Pancreas (tissue), 10 donors: ENCODE measurements around the gene IFT88. TPM values are rescaled to one million over a fixed set of nuclear protein-coding genes. Genes with fewer than 3 reads are reported as not detected.

Experiments
- ATAC-seq, 4 donors: fragments of 200-7000 bp; cut with Tn5 transposase; one replicate each; pipeline versions ENCODE4 v1.8.0 to v1.9.1; 2020; ENCODE audit warnings: mild to moderate bottlenecking in 4 of 4, moderate library complexity in 4 of 4
- DNase-seq, 6 donors: peaks; one replicate each; pipeline ENCODE4 v3.0.0-alpha.2; 2020
- FAIRE-seq: peaks from 2 replicates; lab custom pipeline; 2012; peaks lifted over from hg19 to GRCh38; lab: Jason Lieb, UNC
- H3K27ac ChIP-seq, 4 donors: fragments of 200-600 bp; sonication (generic); 1 replicate in 3 of 4; 2 replicates in 1 of 4; pipeline versions ENCODE4 v1.5.0 to v1.8.0; 2020
- H3K27me3 ChIP-seq, 4 donors: fragments of 200-600 bp; one replicate each; pipeline ENCODE4 v1.8.0; 2021
- H3K36me3 ChIP-seq, 3 donors: fragments of 200-600 bp; sonication (generic) in 1 of 3; one replicate each; pipeline versions ENCODE4 v1.5.0 to v1.8.0; 2020 to 2021
- H3K4me1 ChIP-seq, 3 donors: fragments of 200-600 bp; one replicate each; pipeline ENCODE4 v1.8.0; 2021
- H3K4me3 ChIP-seq, 4 donors: fragments of 200-600 bp; sonication (generic) in 2 of 4; one replicate each; pipeline versions ENCODE4 v1.5.0 to v1.8.0; 2020 to 2021
- H3K9me3 ChIP-seq, 4 donors: fragments of 200-600 bp; one replicate each; pipeline ENCODE4 v1.8.0; 2021
- CTCF ChIP-seq, 4 donors: fragments of 200-600 bp; sonication (generic) in 3 of 4; IDR thresholded peaks; one replicate each; pipeline versions ENCODE4 v1.5.0 to v1.8.0; 2021; ENCODE audit warnings: antibody characterized with exemption in 4 of 4
- WGBS, 2 donors: extraction: QIAGEN DNeasy Blood & Tissue Kit; methylation state at CpG; one replicate each; pipeline ENCODE4 v1.1.7; 2013; 5-methylcytosine and 5-hydroxymethylcytosine counted together
- intact Hi-C, 3 donors: fragments of 100-400 bp; cut with DNase I; formaldehyde crosslinking; loops; one replicate each; pipeline versions ENCODE4 v1.11.1 to v1.14.2; 2022
- polyA plus RNA-seq, 2 donors: library from polyadenylated mRNA; stranded (reverse); fragments of 200-250 nt; gene quantifications; one replicate each; pipeline ENCODE4 v1.2.3, GENCODE V29; 2013
- total RNA-seq, 6 donors: library from RNA; stranded (reverse); fragmentation: NEBNext Ultra II Directional in 4 of 6; extraction: Animal tissue kit (Norgen Biotek cat#: 25700) in 4 of 6; gene quantifications; one replicate each; pipeline versions ENCODE4 v1.2.1 to v1.2.4, GENCODE V29; 2021 to 2023
- donor health status: healthy with polysubstance abuse.
- donor health status: DM: no; HTN: no; CAD: no; lungs with moderate emphysema.
- donor health status: DM: no; HTN: no; CAD: no.
- donor health status: control.
- donor health status: control.
- donor health status: Bipolar disorder and iron deficiency.
- donor health status: DM: yes; HTN: yes; CAD: no.
- donor health status: DM: no; HTN: no; CAD: no.
- donor health status: DM: no; HTN: no; CAD: no.
- donor health status: DM: yes; HTN: yes; CAD: no.

Gene IFT88
- total and polyA plus RNA-seq, 8 donors, result 4.7 to 16.0 (median 7.0) TPM

- intact Hi-C loops, result no loop called here
- Histone ChIP-seq H3K4me3 (peak overlapping the region; percentile 53 to 72 (median 58)), H3K9me3 (no peaks in the 10 kb centered on the region), H3K27me3 (no peaks in the 10 kb centered on the region), H3K27ac (no peak overlapping the region), H3K36me3 (no peaks in the 10 kb centered on the region), H3K4me1 (peaks cover 0 to 9% (median 9%) of the 10 kb centered on the region in 3 donors)
- ATAC-seq (peak in 2 of 4 donors; percentile 5 to 16), FAIRE-seq (no peak), DNase-seq (no peak)
- TF ChIP-seq CTCF (IDR thresholded peaks at IDR 0.05), result no peak
- 8 to 11% methylated on average over 9 of the region's 9 CpGs for WGBS, 2 donors
Observed at GRCh38 chr13:20702530-20702914, 135.6 kb downstream of the IFT88 start.

- TF ChIP-seq CTCF (IDR thresholded peaks at IDR 0.05), result no peak
- FAIRE-seq (no peak), DNase-seq (peak in 2 of 6 donors; percentile 52 to 71), ATAC-seq (peak in 3 of 4 donors; percentile 27 to 39 (median 30))
- Histone ChIP-seq H3K4me1 (peaks cover 0 to 9% (median 9%) of the 10 kb centered on the region in 3 donors), H3K4me3 (peak within 1 kb of the TSS; percentile 53 to 72 (median 58)), H3K27me3 (no peaks in the 10 kb centered on the region), H3K36me3 (no peaks in the 10 kb centered on the region), H3K9me3 (no peaks in the 10 kb centered on the region), H3K27ac (peak within 1 kb of the TSS in 1 of 4 donors; percentile 26)
- 0 to 1% methylated on average over 72 to 94 of the region's 94 CpGs for WGBS, 2 donors
- intact Hi-C loops, result no loop called here
Observed at GRCh38 chr13:20702915-20703779, 136.2 kb downstream of the IFT88 start, which contains the start of gene IL17D. Gene IL17D, plus strand, starts transcription at chr13:20703699. Its CDS starts 303 bp downstream, at chr13:20704002.

- H3K27ac ChIP-seq, result no peak overlapping the region
- no peaks in the 10 kb centered on the region for H3K36me3 ChIP-seq
- intact Hi-C loops, result no loop called here
- peak; percentile 90 to 95 (median 94) for ATAC-seq
- peak; percentile 43 to 52 (median 46) for TF ChIP-seq CTCF (IDR thresholded peaks at IDR 0.05)
- peaks cover 0 to 9% (median 9%) of the 10 kb centered on the region in 3 donors for H3K4me1 ChIP-seq
- 0 to 1% methylated on average over 25 to 98 of the region's 98 CpGs for whole genome bisulfite sequencing, 2 donors
- no peaks in the 10 kb centered on the region for H3K9me3 ChIP-seq
- peak overlapping the region in 3 of 4 donors; percentile 16 to 72 (median 54) for H3K4me3 ChIP-seq
- FAIRE-seq, result no peak
- H3K27me3 ChIP-seq, result no peaks in the 10 kb centered on the region
- peak; percentile 87 to 97 (median 94) for DNase-seq
Observed at GRCh38 chr13:20703780-20704458, 137.0 kb downstream of the IFT88 start.

- 17 to 25% methylated on average over 13 to 20 of the region's 20 CpGs for WGBS, 2 donors
- peak; percentile 11 to 39 (median 27) for ATAC-seq
- Histone ChIP-seq H3K27me3 (no peaks in the 10 kb centered on the region), H3K4me1 (peaks cover 0 to 9% (median 9%) of the 10 kb centered on the region in 3 donors), H3K27ac (no peak overlapping the region), H3K4me3 (peak overlapping the region in 3 of 4 donors; percentile 16 to 72 (median 54)), H3K9me3 (no peaks in the 10 kb centered on the region), H3K36me3 (no peaks in the 10 kb centered on the region)
- intact Hi-C loops, result no loop called here
- no peak for DNase-seq
- FAIRE-seq, result no peak
- TF ChIP-seq CTCF (IDR thresholded peaks at IDR 0.05), result no peak
Observed at GRCh38 chr13:20704459-20705069, 137.6 kb downstream of the IFT88 start.
